Keratinocyte (primary cell): ENCODE results near the gene ST3GAL2. TPM values are rescaled to one million over a fixed set of nuclear protein-coding genes. Genes with fewer than 3 reads are reported as not detected.

ENCODE experiments used
- DNase-seq: peaks from one replicate; pipeline ENCODE4 v3.0.0-alpha.2; 2011; ENCODE audit warnings: low read depth, missing footprints, low spot score
- FAIRE-seq: peaks from 2 replicates; lab custom pipeline; 2011; peaks lifted over from hg19 to GRCh38; lab: Jason Lieb, UNC
- H2AFZ ChIP-seq: 2 replicates; pipeline ENCODE4 v1.6.0; 2012; ENCODE audit warnings: low read length, control low read depth, inconsistent platforms; ENCODE audit not compliant: control insufficient read depth
- H3K27ac ChIP-seq: 2 replicates; pipeline ENCODE4 v1.5.1; 2011; ENCODE audit warnings: low read length; ENCODE audit not compliant: control insufficient read depth, insufficient read depth
- H3K27me3 ChIP-seq: 3 replicates; pipeline ENCODE4 v1.6.0; 2011; ENCODE audit warnings: low read length; ENCODE audit not compliant: control insufficient read depth, insufficient read depth; ENCODE audit errors: extremely low read depth
- H3K36me3 ChIP-seq, 2 experiments: 2 replicates in 1 of 2; 3 replicates in 1 of 2; pipeline ENCODE4 v1.5.1; 2011; ENCODE audit warnings: low read length in 2 of 2, mild to moderate bottlenecking in 1 of 2; ENCODE audit not compliant: control insufficient read depth in 2 of 2, insufficient read depth in 2 of 2; ENCODE audit errors: extremely low read depth in 1 of 2
- H3K4me1 ChIP-seq: 3 replicates; pipeline ENCODE4 v1.5.1; 2011; ENCODE audit warnings: low read length; ENCODE audit not compliant: control insufficient read depth, insufficient read depth; ENCODE audit errors: extremely low read depth
- H3K4me2 ChIP-seq: 3 replicates; pipeline ENCODE4 v1.6.0; 2011; ENCODE audit warnings: low read depth, low read length; ENCODE audit not compliant: control insufficient read depth, insufficient read depth; ENCODE audit errors: extremely low read depth
- H3K4me3 ChIP-seq, 3 experiments: fragments of 200-600 bp in 1 of 3; sonication (generic) in 1 of 3; 2 replicates in 2 of 3; 3 replicates in 1 of 3; pipeline ENCODE4 v1.5.1; 2011 to 2016; ENCODE audit warnings: low read length in 3 of 3, mild to moderate bottlenecking in 3 of 3, control low read depth in 2 of 3, inconsistent platforms in 1 of 3, low read depth in 1 of 3, mixed read lengths in 1 of 3, mixed run types in 1 of 3, moderate library complexity in 1 of 3; ENCODE audit not compliant: control insufficient read depth in 2 of 3, insufficient read depth in 2 of 3; ENCODE audit errors: extremely low read depth in 1 of 3
- H3K79me2 ChIP-seq: 2 replicates; pipeline ENCODE4 v1.6.0; 2012; ENCODE audit warnings: low read length; ENCODE audit not compliant: control insufficient read depth, insufficient read depth
- H3K9ac ChIP-seq: 3 replicates; pipeline ENCODE4 v1.6.0; 2011; ENCODE audit warnings: low read length; ENCODE audit not compliant: control insufficient read depth, insufficient read depth; ENCODE audit errors: extremely low read depth
- H3K9me1 ChIP-seq: 3 replicates; pipeline ENCODE4 v1.6.0; 2011; ENCODE audit warnings: low read length; ENCODE audit not compliant: control insufficient read depth, insufficient read depth; ENCODE audit errors: extremely low read depth
- H3K9me3 ChIP-seq: 2 replicates; pipeline ENCODE4 v1.5.1; 2012; ENCODE audit warnings: low read depth, low read length; ENCODE audit not compliant: control insufficient read depth
- H4K20me1 ChIP-seq: 3 replicates; pipeline ENCODE4 v1.6.0; 2011; ENCODE audit warnings: low read length; ENCODE audit not compliant: control insufficient read depth, insufficient read depth; ENCODE audit errors: extremely low read depth
- EZH2 ChIP-seq: IDR thresholded peaks from one replicate; pipeline ENCODE4 v1.6.1; 2012; ENCODE audit warnings: inconsistent platforms, mild to moderate bottlenecking, low read length, moderate library complexity
- dilution Hi-C: fragments of 300-500 bp; cut with MboI; formaldehyde crosslinking; loops from one replicate; pipeline ENCODE4 v1.7.0; 2020; ENCODE audit warnings: low sequenced_read_pairs; ENCODE audit not compliant: extremely low pct_ligation_motif_present
- polyA plus RNA-seq, 5 experiments: library from polyadenylated mRNA; depleted of rRNA in 3 of 5; stranded (reverse) in 3 of 5; stranded (forward) in 1 of 5; unstranded in 1 of 5; fragments of >200 nt; gene quantifications; 1 replicate in 1 of 5; 2 replicates in 3 of 5; 3 replicates in 1 of 5; pipeline versions ENCODE4 v1.2.1 to v1.2.3, GENCODE V29; 2011 to 2012; ENCODE audit warnings: missing spikeins in 2 of 5, low read depth in 1 of 5, low replicate concordance in 1 of 5
- TF ChIP-seq, protein P1 (sequence below), 3 experiments: IDR thresholded peaks in 1 of 3; conservative IDR thresholded peaks in 1 of 3; optimal IDR thresholded peaks in 1 of 3; 2 replicates in 2 of 3; 3 replicates in 1 of 3; pipeline versions ENCODE3 to v1.5.1; 2011; ENCODE audit warnings: low read length in 3 of 3, mild to moderate bottlenecking in 3 of 3, moderate library complexity in 2 of 3, control low read depth in 1 of 3, inconsistent platforms in 1 of 3; ENCODE audit not compliant: insufficient read depth in 2 of 3; ENCODE audit errors: extremely low read depth in 1 of 3

ST3GAL2 gene
- polyA plus RNA-seq, 1 donor (not counting 4 experiments of a cell fraction or from before 2014, with no cell fraction given), result 4.0 TPM

DNA sequence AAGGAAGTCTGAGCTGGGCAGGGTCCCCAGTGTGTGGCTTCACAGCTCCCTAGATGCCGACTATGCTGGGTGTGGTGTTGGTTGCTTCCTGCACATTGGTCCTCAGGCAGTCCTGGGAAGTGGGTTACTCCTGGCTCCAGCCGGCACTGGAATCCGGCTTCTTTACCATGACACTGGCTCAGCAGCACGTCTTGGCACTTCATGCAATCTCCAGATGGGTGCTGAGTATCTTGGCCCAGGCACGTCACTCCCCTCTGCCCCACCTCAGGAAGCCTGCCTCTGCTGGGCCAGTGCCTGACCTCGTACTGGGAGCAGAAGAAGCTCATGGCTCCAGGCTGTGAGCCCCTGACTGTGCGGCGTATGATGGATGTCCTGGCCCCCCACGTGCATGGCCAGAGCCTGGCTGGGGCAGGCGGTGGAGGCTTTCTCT, 40.0 kb upstream of the ST3GAL2 start:
- no peak overlapping the region for H3K27ac ChIP-seq
- peak; percentile 96 for FAIRE-seq
- peaks cover 14 to 25% of the 10 kb centered on the region in 2 experiments for H3K36me3 ChIP-seq

DNA sequence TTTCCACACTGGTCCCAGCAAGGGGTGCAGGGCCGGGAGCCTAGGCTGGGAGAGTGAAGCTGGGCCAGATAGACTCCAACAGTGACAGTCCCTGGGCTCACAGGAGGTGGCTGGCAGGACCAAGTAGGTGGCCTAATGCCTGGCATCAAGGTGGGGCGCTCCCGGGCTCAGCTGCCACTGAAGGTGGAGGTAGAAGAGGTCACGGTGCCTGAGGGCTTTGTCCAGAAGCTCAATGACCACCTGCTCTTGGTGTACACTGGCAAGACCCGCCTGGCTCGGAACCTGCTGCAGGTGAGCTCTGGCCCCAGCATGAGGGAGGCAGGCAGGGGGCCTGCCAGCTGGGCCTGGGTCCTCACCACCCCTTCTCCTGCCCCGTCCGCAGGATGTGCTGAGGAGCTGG, 39.3 kb upstream of the ST3GAL2 start:
- H3K4me1 ChIP-seq, result peaks cover 66% of the 10 kb centered on the region
- TF ChIP-seq, protein P1, sequence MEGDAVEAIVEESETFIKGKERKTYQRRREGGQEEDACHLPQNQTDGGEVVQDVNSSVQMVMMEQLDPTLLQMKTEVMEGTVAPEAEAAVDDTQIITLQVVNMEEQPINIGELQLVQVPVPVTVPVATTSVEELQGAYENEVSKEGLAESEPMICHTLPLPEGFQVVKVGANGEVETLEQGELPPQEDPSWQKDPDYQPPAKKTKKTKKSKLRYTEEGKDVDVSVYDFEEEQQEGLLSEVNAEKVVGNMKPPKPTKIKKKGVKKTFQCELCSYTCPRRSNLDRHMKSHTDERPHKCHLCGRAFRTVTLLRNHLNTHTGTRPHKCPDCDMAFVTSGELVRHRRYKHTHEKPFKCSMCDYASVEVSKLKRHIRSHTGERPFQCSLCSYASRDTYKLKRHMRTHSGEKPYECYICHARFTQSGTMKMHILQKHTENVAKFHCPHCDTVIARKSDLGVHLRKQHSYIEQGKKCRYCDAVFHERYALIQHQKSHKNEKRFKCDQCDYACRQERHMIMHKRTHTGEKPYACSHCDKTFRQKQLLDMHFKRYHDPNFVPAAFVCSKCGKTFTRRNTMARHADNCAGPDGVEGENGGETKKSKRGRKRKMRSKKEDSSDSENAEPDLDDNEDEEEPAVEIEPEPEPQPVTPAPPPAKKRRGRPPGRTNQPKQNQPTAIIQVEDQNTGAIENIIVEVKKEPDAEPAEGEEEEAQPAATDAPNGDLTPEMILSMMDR (optimal IDR thresholded peaks at IDR 0.05 in 1 of 3, IDR thresholded peaks at IDR 0.05 in 1 of 3, conservative IDR thresholded peaks at IDR 0.05 in 1 of 3; ENCODE audit: extremely low read depth in 1 of 3, insufficient read depth in 2 of 3, low read length in 3 of 3), result no peak
- no peak for TF ChIP-seq EZH2
- FAIRE-seq, result no peak
- no peak overlapping the region for H3K9ac ChIP-seq
- H3K4me2 ChIP-seq, result no peak overlapping the region
- no peaks in the 10 kb centered on the region for H3K9me1 ChIP-seq
- no peaks in the 10 kb centered on the region for H3K79me2 ChIP-seq
- H3K9me3 ChIP-seq, result no peaks in the 10 kb centered on the region
- H4K20me1 ChIP-seq, result no peaks in the 10 kb centered on the region
- peaks cover 14 to 23% of the 10 kb centered on the region in 2 experiments for H3K36me3 ChIP-seq
- H3K27ac ChIP-seq, result no peak overlapping the region
- no peak for DNase-seq
- H2AFZ ChIP-seq, result no peak overlapping the region
- H3K4me3 ChIP-seq, result no peak overlapping the region
- dilution Hi-C loops, result no loop called here
- no peaks in the 10 kb centered on the region for H3K27me3 ChIP-seq

More for the DNA sequence above, 40.0 kb upstream of the ST3GAL2 start:
- H3K9me1 ChIP-seq, result no peaks in the 10 kb centered on the region
- H3K27me3 ChIP-seq, result no peaks in the 10 kb centered on the region
- no peaks in the 10 kb centered on the region for H3K9me3 ChIP-seq
- peaks cover 66% of the 10 kb centered on the region for H3K4me1 ChIP-seq
- dilution Hi-C loops, result no loop called here
- no peak for TF ChIP-seq EZH2
- TF ChIP-seq, protein P1 (optimal IDR thresholded peaks at IDR 0.05 in 1 of 3, IDR thresholded peaks at IDR 0.05 in 1 of 3, conservative IDR thresholded peaks at IDR 0.05 in 1 of 3; ENCODE audit: extremely low read depth in 1 of 3, insufficient read depth in 2 of 3, low read length in 3 of 3), result no peak
- no peak overlapping the region for H3K4me2 ChIP-seq
- no peak overlapping the region for H3K4me3 ChIP-seq
- H3K79me2 ChIP-seq, result no peaks in the 10 kb centered on the region
- H4K20me1 ChIP-seq, result no peaks in the 10 kb centered on the region
- no peak for DNase-seq
- no peak overlapping the region for H3K9ac ChIP-seq
- H2AFZ ChIP-seq, result no peak overlapping the region
